ENCODE measurements around the gene KRT76.
"Not testable (repeated sequence)": the region's sequence is repeated elsewhere in the genome, so short reads cannot be mapped to it uniquely, and the experiment has no call there.

The KRT76 gene

GRCh38 chr12:52796429-52796794, 19.3 kb upstream of the KRT76 start:
- no peak for DNase-seq

- no peak for DNase-seq
These were observed 18.7 kb upstream of the KRT76 start, which contains the start of gene KRT3 for GRCh38 chr12:52795694-52796428. KRT3 (minus strand) TSS chr12:52796117; CDS start chr12:52796042, 75 bp downstream.

GRCh38 chr12:52795332-52795674, 18.2 kb upstream of the KRT76 start:
- not testable (repeated sequence) for DNase-seq

- DNase-seq: no peak
These were observed 17.6 kb upstream of the KRT76 start for GRCh38 chr12:52794479-52795331.

GRCh38 chr12:52792185-52793029, 15.3 kb upstream of the KRT76 start:
- no peak for DNase-seq

- no peak for DNase-seq
These were observed 14.4 kb upstream of the KRT76 start for GRCh38 chr12:52791271-52792184.

- DNase-seq: no peak
These were observed 13.5 kb upstream of the KRT76 start for GRCh38 chr12:52790427-52791270.

- DNase-seq: no peak
These were observed 12.7 kb upstream of the KRT76 start for GRCh38 chr12:52789637-52790426.

GRCh38 chr12:52788876-52789636, 11.9 kb upstream of the KRT76 start:
- no peak for DNase-seq

- DNase-seq: no peak
These were observed 11.2 kb upstream of the KRT76 start for GRCh38 chr12:52788192-52788875.

GRCh38 chr12:52787324-52788191, 10.4 kb upstream of the KRT76 start:
- no peak for DNase-seq

GRCh38 chr12:52784909-52785308, 7.8 kb upstream of the KRT76 start:
- DNase-seq: no peak

- no peak for DNase-seq
These were observed 6.6 kb upstream of the KRT76 start for GRCh38 chr12:52783563-52784316.

GRCh38 chr12:52782502-52782901, 5.4 kb upstream of the KRT76 start:
- no peak for DNase-seq

- no peak for DNase-seq
These were observed 4.4 kb upstream of the KRT76 start for GRCh38 chr12:52781399-52782082.

- DNase-seq: no peak
These were observed 2.8 kb upstream of the KRT76 start for GRCh38 chr12:52779914-52780313.

- no peak for DNase-seq
These were observed 1.7 kb upstream of the KRT76 start for GRCh38 chr12:52778833-52779232.
